HCT116 (cell line): ENCODE data around the gene SF3B4. TPM values are rescaled to one million over a fixed set of nuclear protein-coding genes. Genes with fewer than 3 reads are reported as not detected.

Source experiments
- ATAC-seq: fragments of 200-7000 bp; cut with Tn5 transposase; 2 replicates; pipeline ENCODE4 v1.9.1; 2020; ENCODE audit warnings: mild to moderate bottlenecking, moderate library complexity
- BruUV-seq: library from RNA; stranded (reverse); fragments of 400-500 nt; replicated peaks from 2 replicates; lab custom pipeline; 2021; lab: Mats Ljungman, UMichigan
- CTCF ChIA-PET: fragments of 300-600 bp; sonication (Branson Sonifier 250); formaldehyde crosslinking; loops from one replicate; lab custom pipeline; 2021; ENCODE audit warnings: antibody characterized with exemption; lab: Charles Lee
- POLR2A ChIA-PET: fragments of 300-600, 350-600 bp; sonication (Branson Sonifier 250); formaldehyde crosslinking; loops from one replicate; lab custom pipeline; 2021; ENCODE audit warnings: antibody characterized with exemption; lab: Charles Lee
- RAD21 ChIA-PET, 2 experiments: fragments of 300-600 bp; sonication (Branson Sonifier 250); formaldehyde crosslinking; loops; one replicate each; lab custom pipeline; 2023; ENCODE audit warnings: low total read pairs in 2 of 2; ENCODE audit not compliant: uncharacterized antibody in 2 of 2, unreplicated experiment in 2 of 2, low non-redundant PET in 1 of 2; lab: Charles Lee
- DNase-seq: peaks from one replicate; pipeline ENCODE4 v3.0.0-alpha.2; 2010; ENCODE audit warnings: low read depth, low spot score
- H2AFZ ChIP-seq: fragments of 200-600 bp; shearing (Covaris generic), sonication (generic); 2 replicates; pipeline ENCODE4 v1.6.1; 2017; ENCODE audit warnings: low read depth, mixed run types, mixed read lengths, antibody characterized with exemption, low read length; ENCODE audit not compliant: poor library complexity, severe bottlenecking
- H3K27ac ChIP-seq: 2 replicates; pipeline ENCODE4 v1.5.1; 2012; ENCODE audit warnings: low read depth, low read length
- H3K27me3 ChIP-seq: fragments of 200-600 bp; sonication (generic); 2 replicates; pipeline ENCODE4 v1.6.1; 2016; ENCODE audit warnings: mixed run types, low read length, mixed read lengths; ENCODE audit not compliant: insufficient read depth
- H3K36me3 ChIP-seq, 2 experiments: fragments of 200-500 bp in 1 of 2; fragments of 200-600 bp in 1 of 2; sonication (Bioruptor generic) in 1 of 2; sonication (generic) in 1 of 2; 2 replicates each; pipeline versions ENCODE4 v1.5.1 to v1.6.1; 2014 to 2016; ENCODE audit warnings: low read length in 2 of 2, inconsistent platforms in 1 of 2, mixed read lengths in 1 of 2, mixed run types in 1 of 2; ENCODE audit not compliant: insufficient read depth in 2 of 2, control insufficient read depth in 1 of 2
- H3K4me1 ChIP-seq, 2 experiments: fragments of 200-600 bp in 1 of 2; sonication (generic) in 1 of 2; 2 replicates each; pipeline versions ENCODE4 v1.5.1 to v1.6.1; 2012 to 2017; ENCODE audit warnings: low read length in 2 of 2, inconsistent platforms in 1 of 2, mild to moderate bottlenecking in 1 of 2, mixed read lengths in 1 of 2, mixed run types in 1 of 2, moderate library complexity in 1 of 2; ENCODE audit not compliant: insufficient read depth in 2 of 2, control insufficient read depth in 1 of 2
- H3K4me2 ChIP-seq: fragments of 200-600 bp; sonication (generic); 2 replicates; pipeline ENCODE4 v1.6.1; 2017; ENCODE audit warnings: mixed run types, low read length, mixed read lengths
- H3K4me3 ChIP-seq, 2 experiments: fragments of 200-600 bp in 1 of 2; sonication (generic) in 1 of 2; replicated peaks in 1 of 2; 2 replicates each; pipeline ENCODE4 v1.5.1; 2011 to 2016; ENCODE audit warnings: low read length in 2 of 2, control low read depth in 1 of 2, low read depth in 1 of 2, mild to moderate bottlenecking in 1 of 2, mixed read lengths in 1 of 2, mixed run types in 1 of 2
- H3K79me2 ChIP-seq: fragments of 200-600 bp; sonication (generic); 2 replicates; pipeline ENCODE4 v1.6.1; 2017; ENCODE audit warnings: mild to moderate bottlenecking, mixed run types, low read length, moderate library complexity, mixed read lengths; ENCODE audit not compliant: insufficient read depth
- H3K9ac ChIP-seq: fragments of 200-600 bp; sonication (generic); 2 replicates; pipeline ENCODE4 v1.6.1; 2016; ENCODE audit warnings: low read length, mixed read lengths
- H3K9me2 ChIP-seq: fragments of 200-600 bp; sonication (generic), shearing (Covaris generic); 2 replicates; pipeline ENCODE4 v1.6.1; 2017; ENCODE audit warnings: mixed run types, mild to moderate bottlenecking, moderate library complexity; ENCODE audit not compliant: insufficient read depth
- H3K9me3 ChIP-seq, 2 experiments: fragments of 200-500 bp in 1 of 2; fragments of 200-600 bp in 1 of 2; sonication (Bioruptor generic) in 1 of 2; sonication (generic) in 1 of 2; 2 replicates each; pipeline ENCODE4 v1.6.1; 2014 to 2017; ENCODE audit warnings: low read length in 2 of 2, mixed read lengths in 2 of 2, inconsistent platforms in 1 of 2, low read depth in 1 of 2, mild to moderate bottlenecking in 1 of 2, mixed run types in 1 of 2, moderate library complexity in 1 of 2; ENCODE audit not compliant: control insufficient read depth in 1 of 2, insufficient read depth in 1 of 2
- H4K20me1 ChIP-seq: fragments of 200-600 bp; sonication (generic), shearing (Covaris generic); 2 replicates; pipeline ENCODE4 v1.6.1; 2017; ENCODE audit warnings: mixed run types, mild to moderate bottlenecking, moderate library complexity; ENCODE audit not compliant: insufficient read depth
- ATF3 ChIP-seq: IDR thresholded peaks from 2 replicates; pipeline ENCODE4 v1.6.1; 2012
- CBX3 ChIP-seq: IDR thresholded peaks from 2 replicates; pipeline ENCODE4 v1.6.1; 2012; ENCODE audit warnings: low read depth
- CEBPB ChIP-seq: IDR thresholded peaks from 2 replicates; pipeline ENCODE4 v1.6.1; 2012; ENCODE audit warnings: low read depth
- CTCF ChIP-seq, 3 experiments: fragments of 200-600 bp in 1 of 3; sonication (generic) in 1 of 3; IDR thresholded peaks in 2 of 3; conservative IDR thresholded peaks in 1 of 3; 2 replicates each; pipeline ENCODE4 v1.5.1; 2012 to 2017; ENCODE audit warnings: low read depth in 2 of 3, low read length in 2 of 3, antibody characterized with exemption in 1 of 3, borderline replicate concordance in 1 of 3, control low read depth in 1 of 3, mild to moderate bottlenecking in 1 of 3, mixed read lengths in 1 of 3, mixed run types in 1 of 3, moderate library complexity in 1 of 3; ENCODE audit not compliant: insufficient read depth in 1 of 3
- EGR1 ChIP-seq: IDR thresholded peaks from 2 replicates; pipeline ENCODE4 v1.6.1; 2012; ENCODE audit warnings: low read depth
- ELF1 ChIP-seq: IDR thresholded peaks from 2 replicates; pipeline ENCODE4 v1.6.1; 2012; ENCODE audit warnings: low read depth, borderline replicate concordance
- EZH2 ChIP-seq: fragments of 200-600 bp; sonication (generic); IDR thresholded peaks from 2 replicates; pipeline ENCODE4 v1.6.1; 2017; ENCODE audit warnings: antibody characterized with exemption, mixed run types
- EZH2phosphoT487 ChIP-seq: fragments of 200-600 bp; IDR thresholded peaks from 2 replicates; pipeline ENCODE4 v1.6.1; 2018; ENCODE audit warnings: antibody characterized with exemption, borderline replicate concordance
- FOSL1 ChIP-seq: IDR thresholded peaks from 2 replicates; pipeline ENCODE4 v1.6.1; 2012; ENCODE audit warnings: low read depth
- POLR2A ChIP-seq: IDR thresholded peaks from 2 replicates; pipeline ENCODE4 v1.7.0; 2011; ENCODE audit warnings: borderline replicate concordance; ENCODE audit not compliant: insufficient read depth, insufficient read length; ENCODE audit errors: extremely low read depth
- POLR2AphosphoS5 ChIP-seq: IDR thresholded peaks from 2 replicates; pipeline ENCODE4 v1.6.1; 2011; ENCODE audit warnings: mild to moderate bottlenecking, low read depth, low read length, moderate library complexity
- RAD21 ChIP-seq: IDR thresholded peaks from 2 replicates; pipeline ENCODE4 v1.6.1; 2012; ENCODE audit warnings: low read depth, mild to moderate bottlenecking
- REST ChIP-seq: IDR thresholded peaks from 2 replicates; pipeline ENCODE4 v1.6.1; 2012; ENCODE audit warnings: low read depth
- SIN3A ChIP-seq: IDR thresholded peaks from 2 replicates; pipeline ENCODE4 v1.6.1; 2012; ENCODE audit warnings: low read depth
- TCF7L2 ChIP-seq: IDR thresholded peaks from 2 replicates; pipeline ENCODE4 v1.7.0; 2011; ENCODE audit warnings: borderline replicate concordance, inconsistent platforms; ENCODE audit not compliant: insufficient read depth, insufficient read length; ENCODE audit errors: extremely low read depth
- YY1 ChIP-seq: IDR thresholded peaks from 2 replicates; pipeline ENCODE4 v1.6.1; 2011; ENCODE audit warnings: low read length, low read depth, moderate library complexity, mild to moderate bottlenecking; ENCODE audit not compliant: insufficient replicate concordance; ENCODE audit errors: extremely low read depth
- ZFX ChIP-seq: fragments of 450-650 bp; IDR thresholded peaks from 2 replicates; pipeline ENCODE4 v1.6.1; 2017
- ZNF274 ChIP-seq: fragments of 200-500 bp; sonication (Bioruptor generic); IDR thresholded peaks from 2 replicates; pipeline ENCODE4 v1.6.1; 2014; ENCODE audit warnings: mild to moderate bottlenecking, low read depth, low read length, inconsistent platforms
- intact Hi-C: fragments of 100-400 bp; cut with micrococcal nuclease; formaldehyde crosslinking; loops from 2 replicates; pipeline ENCODE4 v1.10.0; 2022
- total RNA-seq: library from RNA; stranded (reverse); gene quantifications from one replicate; pipeline ENCODE4 v1.2.1, GENCODE V29; 2021; ENCODE audit not compliant: unreplicated experiment
- TF ChIP-seq, protein P1 (sequence below): IDR thresholded peaks from 2 replicates; pipeline ENCODE4 v1.6.1; 2012

SF3B4 gene
- total RNA-seq, 1 experiment from 2014 or later, result 88.5 TPM

GRCh38 chr1:149885339-149886120 lies 42.1 kb downstream of the SF3B4 start:
- Histone ChIP-seq H3K9me3 (no peaks in the 10 kb centered on the region), H4K20me1 (no peaks in the 10 kb centered on the region), H3K79me2 (no peaks in the 10 kb centered on the region), H3K27ac (peak overlapping the region; percentile 91), H3K4me2 (peak overlapping the region; percentile 91), H3K9ac (peak overlapping the region; percentile 87), H3K4me3 (peak overlapping the region; percentile 50 to 63), H3K4me1 (peaks cover 22 to 45% of the 10 kb centered on the region in 2 experiments), H2AFZ (no peak overlapping the region), H3K9me2 (no peaks in the 10 kb centered on the region), H3K27me3 (no peaks in the 10 kb centered on the region), H3K36me3 (no peaks in the 10 kb centered on the region)
- ChIA-PET POLR2A (interaction anchor here (0.8 to 5.5 kb wide), 11 partner anchors 8 to 301 kb away, joined by 4 to 46 read pairs (median 11); partner anchors contain the start of gene MTMR11), CTCF (interaction anchor here (3.3 kb wide), 1 partner anchor 283 kb away, joined by 17 read pairs; no protein-coding TSS in a partner anchor), RAD21 (no interaction called here)
- ATAC-seq (peak; percentile 35), DNase-seq (peak; percentile 73)
- no TSS peak for BruUV-seq
- intact Hi-C loops, result no loop called here
- TF ChIP-seq SIN3A (peak; percentile 78), CBX3 (no peak), ZFX (no peak), YY1 (no peak), EZH2 (no peak), POLR2A (peak; percentile 97), RAD21 (no peak), ZNF274 (no peak), REST (no peak), POLR2AphosphoS5 (peak; percentile 76), EZH2phosphoT487 (no peak), EGR1 (no peak), CTCF (IDR thresholded peaks at IDR 0.05 in 2 of 3, conservative IDR thresholded peaks at IDR 0.05 in 1 of 3; ENCODE audit: borderline replicate concordance in 1 of 3, insufficient read depth in 1 of 3, low read depth in 2 of 3, low read length in 2 of 3) (no peak), FOSL1 (no peak), ELF1 (no peak), ATF3 (no peak), CEBPB (peak; percentile 22; the same call in 1 of the 2 replicates), TCF7L2 (peak; percentile 30)
- TF ChIP-seq, protein P1, sequence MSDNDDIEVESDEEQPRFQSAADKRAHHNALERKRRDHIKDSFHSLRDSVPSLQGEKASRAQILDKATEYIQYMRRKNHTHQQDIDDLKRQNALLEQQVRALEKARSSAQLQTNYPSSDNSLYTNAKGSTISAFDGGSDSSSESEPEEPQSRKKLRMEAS, result peak; percentile 62
